Measurements from ENCODE around the gene MMRN2. TPM values are rescaled to one million over a fixed set of nuclear protein-coding genes. Genes with fewer than 3 reads are reported as not detected.

MMRN2 gene
- total RNA-seq, 1 donor from 2014 or later = 0.08 TPM

DNA sequence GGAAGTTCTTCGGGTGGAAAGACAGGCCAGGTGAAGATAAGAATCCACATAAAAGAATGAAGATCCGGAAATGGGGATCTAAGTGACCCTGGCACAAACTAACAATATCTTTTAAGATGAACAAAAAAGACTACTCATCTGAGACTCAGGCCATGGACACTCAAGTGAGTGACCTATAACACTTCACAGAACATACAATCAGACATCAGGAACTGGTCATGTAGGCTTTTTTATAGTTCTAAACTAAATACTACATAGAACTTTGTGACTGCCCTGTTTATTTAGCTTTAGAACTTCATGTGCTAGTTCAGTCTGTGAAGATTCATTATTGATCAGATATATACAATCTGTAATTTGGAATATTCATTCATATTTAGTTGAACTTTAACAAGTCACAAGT lies 52.8 kb downstream of the MMRN2 start:
- no peak for TF ChIP-seq CTCF (IDR thresholded peaks at IDR 0.05; ENCODE audit: insufficient read depth, low read length, poor library complexity, severe bottlenecking)
- H3K36me3 ChIP-seq (ENCODE audit: control insufficient read depth, insufficient read depth, low read length) = no peaks in the 10 kb centered on the region
- H3K4me3 ChIP-seq (ENCODE audit: low read depth, low read length) = no peak overlapping the region
- no peaks in the 10 kb centered on the region for H3K27me3 ChIP-seq (ENCODE audit: control insufficient read depth, insufficient read depth, low read length)
- DNase-seq (ENCODE audit: low read depth) = no peak

- no peak for TF ChIP-seq CTCF (IDR thresholded peaks at IDR 0.05; ENCODE audit: insufficient read depth, low read length, poor library complexity, severe bottlenecking)
- no peak overlapping the region for H3K4me3 ChIP-seq (ENCODE audit: low read depth, low read length)
- DNase-seq (ENCODE audit: low read depth) = no peak
- peaks cover 2% of the 10 kb centered on the region for H3K36me3 ChIP-seq (ENCODE audit: control insufficient read depth, insufficient read depth, low read length)
- no peaks in the 10 kb centered on the region for H3K27me3 ChIP-seq (ENCODE audit: control insufficient read depth, insufficient read depth, low read length)
Measured at GRCh38 chr10:86900955-86901354, 56.5 kb downstream of the MMRN2 start.

DNA sequence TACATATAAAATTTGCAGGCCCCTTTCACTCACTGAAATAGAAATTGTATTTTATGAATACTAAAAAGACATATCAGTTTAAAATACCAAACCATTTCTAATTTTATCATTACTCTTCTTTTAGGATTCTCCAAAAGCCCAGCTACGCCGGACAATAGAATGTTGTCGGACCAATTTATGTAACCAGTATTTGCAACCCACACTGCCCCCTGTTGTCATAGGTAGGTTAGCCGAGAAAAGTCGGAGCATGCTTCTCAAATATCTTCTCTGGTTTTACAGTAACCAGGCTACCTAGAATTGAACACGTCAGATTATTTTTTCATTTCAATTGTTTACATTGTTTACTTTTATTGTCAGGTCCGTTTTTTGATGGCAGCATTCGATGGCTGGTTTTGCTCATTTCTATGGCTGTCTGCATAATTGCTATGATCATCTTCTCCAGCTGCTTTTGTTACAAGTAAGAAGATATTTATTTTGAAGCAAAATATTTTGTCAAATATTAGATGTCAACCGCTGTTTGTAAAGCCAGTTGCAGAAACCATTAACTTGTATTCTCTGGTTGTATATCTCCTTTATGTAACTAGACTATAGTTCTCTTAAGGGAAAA lies 57.6 kb downstream of the MMRN2 start:
- no peak overlapping the region for H3K4me3 ChIP-seq (ENCODE audit: low read depth, low read length)
- TF ChIP-seq CTCF (IDR thresholded peaks at IDR 0.05; ENCODE audit: insufficient read depth, low read length, poor library complexity, severe bottlenecking) = peak; percentile 71
- no peak for DNase-seq (ENCODE audit: low read depth)
- H3K36me3 ChIP-seq (ENCODE audit: control insufficient read depth, insufficient read depth, low read length) = peaks cover 2% of the 10 kb centered on the region
- H3K27me3 ChIP-seq (ENCODE audit: control insufficient read depth, insufficient read depth, low read length) = no peaks in the 10 kb centered on the region

- no peaks in the 10 kb centered on the region for H3K27me3 ChIP-seq (ENCODE audit: control insufficient read depth, insufficient read depth, low read length)
- H3K36me3 ChIP-seq (ENCODE audit: control insufficient read depth, insufficient read depth, low read length) = peaks cover 2% of the 10 kb centered on the region
- DNase-seq (ENCODE audit: low read depth) = no peak
- no peak overlapping the region for H3K4me3 ChIP-seq (ENCODE audit: low read depth, low read length)
- TF ChIP-seq CTCF (IDR thresholded peaks at IDR 0.05; ENCODE audit: insufficient read depth, low read length, poor library complexity, severe bottlenecking) = no peak
Measured at GRCh38 chr10:86899132-86899531, 58.3 kb downstream of the MMRN2 start.

- Histone ChIP-seq H3K4me3 (ENCODE audit: low read depth, low read length) (no peak overlapping the region), H3K27me3 (ENCODE audit: control insufficient read depth, insufficient read depth, low read length) (no peaks in the 10 kb centered on the region), H3K36me3 (ENCODE audit: control insufficient read depth, insufficient read depth, low read length) (peaks cover 2% of the 10 kb centered on the region)
- no peak for TF ChIP-seq CTCF (IDR thresholded peaks at IDR 0.05; ENCODE audit: insufficient read depth, low read length, poor library complexity, severe bottlenecking)
- DNase-seq (ENCODE audit: low read depth) = no peak
Measured at GRCh38 chr10:86898511-86898910, 58.9 kb downstream of the MMRN2 start.

DNA sequence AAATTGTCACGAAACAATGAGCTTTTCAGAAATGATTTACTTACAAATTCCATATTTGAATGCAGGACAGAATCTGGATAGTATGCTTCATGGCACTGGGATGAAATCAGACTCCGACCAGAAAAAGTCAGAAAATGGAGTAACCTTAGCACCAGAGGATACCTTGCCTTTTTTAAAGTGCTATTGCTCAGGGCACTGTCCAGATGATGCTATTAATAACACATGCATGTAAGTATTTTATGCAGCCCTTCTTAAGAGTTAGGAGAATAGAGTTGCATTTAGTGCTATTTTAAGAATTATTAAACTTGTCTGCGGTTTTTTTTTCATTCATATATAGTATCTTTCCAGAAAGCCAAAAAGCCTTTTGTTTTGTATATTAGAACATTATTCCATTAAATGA lies 67.4 kb downstream of the MMRN2 start:
- Histone ChIP-seq H3K27me3 (ENCODE audit: control insufficient read depth, insufficient read depth, low read length) (no peaks in the 10 kb centered on the region), H3K4me3 (ENCODE audit: low read depth, low read length) (no peak overlapping the region), H3K36me3 (ENCODE audit: control insufficient read depth, insufficient read depth, low read length) (no peaks in the 10 kb centered on the region)
- no peak for TF ChIP-seq CTCF (IDR thresholded peaks at IDR 0.05; ENCODE audit: insufficient read depth, low read length, poor library complexity, severe bottlenecking)
- DNase-seq (ENCODE audit: low read depth) = no peak
